Transverse colon (tissue), 4 donors: ENCODE measurements around the gene ARPC1B. TPM values are rescaled to one million over a fixed set of nuclear protein-coding genes. Genes with fewer than 3 reads are reported as not detected.

ENCODE experiments used
- DNase-seq: peaks from one replicate; pipeline ENCODE4 v3.0.0-alpha.2; 2019
- H3K27ac ChIP-seq, 4 donors: fragments of 200-600 bp; sonication (generic); 2 replicates each; pipeline ENCODE4 v1.5.1; 2016 to 2018; ENCODE audit warnings: inconsistent platforms in 4 of 4
- H3K27me3 ChIP-seq: fragments of 200-600 bp; sonication (generic); 2 replicates; pipeline ENCODE4 v1.5.1; 2017; ENCODE audit warnings: inconsistent platforms
- H3K36me3 ChIP-seq, 4 donors: fragments of 200-600 bp; sonication (generic); 2 replicates each; pipeline ENCODE4 v1.5.1; 2017 to 2019; ENCODE audit warnings: inconsistent platforms in 4 of 4
- H3K4me1 ChIP-seq, 4 donors: fragments of 200-600 bp; sonication (generic); 2 replicates each; pipeline ENCODE4 v1.5.1; 2017 to 2020; ENCODE audit warnings: inconsistent platforms in 4 of 4
- H3K4me3 ChIP-seq, 4 donors: fragments of 200-600 bp; sonication (generic); 1 replicate in 1 of 4; 2 replicates in 3 of 4; pipeline versions ENCODE4 v1.5.1 to v1.6.1; 2017 to 2019; ENCODE audit warnings: inconsistent platforms in 4 of 4
- H3K9me3 ChIP-seq, 2 donors: fragments of 200-600 bp; sonication (generic); 2 replicates each; pipeline ENCODE4 v1.5.1; 2017 to 2019; ENCODE audit warnings: inconsistent platforms in 2 of 2
- CTCF ChIP-seq, 5 experiments: fragments of 200-600 bp in 3 of 5; fragments of 450-650 bp in 2 of 5; sonication (generic) in 3 of 5; IDR thresholded peaks; 1 replicate in 2 of 5; 2 replicates in 3 of 5; pipeline ENCODE4 v1.5.1; 2016 to 2017; ENCODE audit warnings: antibody characterized with exemption in 5 of 5, inconsistent platforms in 3 of 5, mild to moderate bottlenecking in 2 of 5, moderate library complexity in 1 of 5
- EP300 ChIP-seq: sonication (generic); formaldehyde crosslinking; IDR thresholded peaks from one replicate; pipeline ENCODE4 v1.6.1; 2017; ENCODE audit warnings: antibody characterized with exemption, low read depth
- POLR2A ChIP-seq: fragments of 450-650 bp; IDR thresholded peaks from one replicate; pipeline ENCODE4 v1.6.1; 2016; ENCODE audit warnings: antibody characterized with exemption, mild to moderate bottlenecking, moderate library complexity
- POLR2AphosphoS5 ChIP-seq, 3 donors: sonication (generic); formaldehyde crosslinking; IDR thresholded peaks; one replicate each; pipeline ENCODE4 v1.6.1; 2016; ENCODE audit warnings: antibody characterized with exemption in 3 of 3
- WGBS, 2 donors: methylation state at CpG; one replicate each; pipeline ENCODE4 v1.1.5; 2018; ENCODE audit warnings: low coverage in 1 of 2; 5-methylcytosine and 5-hydroxymethylcytosine counted together
- in situ Hi-C, 4 donors: fragments of 200-750 bp; cut with MboI; loops; one replicate each; pipeline versions ENCODE4 v1.15.0 to v1.15.1; 2017; ENCODE audit warnings: low sequenced_read_pairs in 3 of 4, low pct_ligation_motif_present in 1 of 4, low pct_unique_long_range_greater_than_20kb in 1 of 4
- intact Hi-C: fragments of 100-400 bp; cut with DNase I; formaldehyde crosslinking; loops from one replicate; pipeline ENCODE4 v1.15.1; 2023; ENCODE audit warnings: low total_unique reads
- total RNA-seq, 4 donors: library from RNA; depleted of rRNA; stranded (reverse); fragments of >200 nt; gene quantifications; one replicate each; pipeline ENCODE4 v1.1.0, GENCODE V29; 2016

Gene ARPC1B
- total RNA-seq, 4 donors from 2014 or later, result 138 to 346 (median 186) TPM

GRCh38 chr7:99369767-99370391 is 4.7 kb upstream of the ARPC1B start:
- no peaks in the 10 kb centered on the region for H3K9me3 ChIP-seq
- DNase-seq, result no peak
- intact Hi-C loops, result no loop called here
- H3K36me3 ChIP-seq, result peaks cover 0 to 6% (median 2%) of the 10 kb centered on the region in 4 donors
- H3K27me3 ChIP-seq, result no peaks in the 10 kb centered on the region
- H3K4me3 ChIP-seq, result no peak overlapping the region
- H3K4me1 ChIP-seq, result peaks cover 0 to 20% (median 16%) of the 10 kb centered on the region in 4 donors
- no peak overlapping the region for H3K27ac ChIP-seq
- in situ Hi-C loops, result loop anchor here in 1 of 4 donors (10.0 kb wide), 1 partner anchor 45 kb away; no protein-coding TSS in a partner anchor
- 60% methylated on average over 9 of the region's 9 CpGs; no CpG with 5 or more reads in 1 of the 2 donors for WGBS, 2 donors
- no peak for TF ChIP-seq POLR2AphosphoS5 (IDR thresholded peaks at IDR 0.05)
- TF ChIP-seq EP300, result no peak

GRCh38 chr7:99371376-99371920 is 3.1 kb upstream of the ARPC1B start:
- WGBS, 2 donors, result 93 to 95% methylated on average over 4 to 11 of the region's 11 CpGs
- DNase-seq, result no peak
- no peak overlapping the region for H3K4me3 ChIP-seq
- no peaks in the 10 kb centered on the region for H3K36me3 ChIP-seq
- intact Hi-C loops, result no loop called here
- no peaks in the 10 kb centered on the region for H3K27me3 ChIP-seq
- in situ Hi-C loops, result no loop called here
- no peaks in the 10 kb centered on the region for H3K9me3 ChIP-seq
- TF ChIP-seq EP300 (no peak), POLR2A (no peak), CTCF (IDR thresholded peaks at IDR 0.05) (no peak), POLR2AphosphoS5 (IDR thresholded peaks at IDR 0.05) (no peak)
- no peak overlapping the region for H3K27ac ChIP-seq
- peaks cover 0 to 27% (median 26%) of the 10 kb centered on the region in 4 donors for H3K4me1 ChIP-seq

GRCh38 chr7:99372275-99373090 is 2.0 kb upstream of the ARPC1B start:
- peak; percentile 57 for DNase-seq
- Histone ChIP-seq H3K4me3 (peak overlapping the region in 2 of 4 donors; percentile 6 to 17), H3K36me3 (no peaks in the 10 kb centered on the region), H3K9me3 (no peaks in the 10 kb centered on the region), H3K27me3 (no peaks in the 10 kb centered on the region), H3K27ac (peak overlapping the region; percentile 49 to 96 (median 74)), H3K4me1 (peaks cover 0 to 33% (median 26%) of the 10 kb centered on the region in 4 donors)
- in situ Hi-C loops, result no loop called here
- intact Hi-C loops, result no loop called here
- TF ChIP-seq POLR2AphosphoS5 (IDR thresholded peaks at IDR 0.05) (peak in 1 of 3 donors; percentile 13), EP300 (no peak)
- WGBS, 2 donors, result 40% methylated on average over 21 of the region's 21 CpGs; no CpG with 5 or more reads in 1 of the 2 donors

GRCh38 chr7:99373091-99374066 is 1.2 kb upstream of the ARPC1B start:
- WGBS, 2 donors, result 79% methylated on average over 41 of the region's 41 CpGs; no CpG with 5 or more reads in 1 of the 2 donors
- no peaks in the 10 kb centered on the region for H3K27me3 ChIP-seq
- intact Hi-C loops, result no loop called here

More at GRCh38 chr7:99373091-99374066, 1.2 kb upstream of the ARPC1B start:
- no peak for DNase-seq
- H3K27ac ChIP-seq, result peak overlapping the region; percentile 93 to 96 (median 95)
- no peaks in the 10 kb centered on the region for H3K36me3 ChIP-seq
- no peak for TF ChIP-seq CTCF (IDR thresholded peaks at IDR 0.05)
- no peak for TF ChIP-seq POLR2A
- no peak for TF ChIP-seq EP300
- TF ChIP-seq POLR2AphosphoS5 (IDR thresholded peaks at IDR 0.05), result no peak
- in situ Hi-C loops, result no loop called here
- H3K4me1 ChIP-seq, result peaks cover 0 to 33% (median 26%) of the 10 kb centered on the region in 4 donors
- peak overlapping the region in 3 of 4 donors; percentile 79 to 98 (median 88) for H3K4me3 ChIP-seq
- H3K9me3 ChIP-seq, result no peaks in the 10 kb centered on the region
